H9 (cell line): ENCODE data around the gene C3orf70. TPM values are rescaled to one million over a fixed set of nuclear protein-coding genes. Genes with fewer than 3 reads are reported as not detected.

Experiments used
- DNase-seq: peaks from one replicate; pipeline ENCODE4 v3.0.0-alpha.2; 2017
- H2AFZ ChIP-seq: one replicate; pipeline ENCODE4 v1.6.1; 2013; ENCODE audit warnings: mild to moderate bottlenecking, low read length, control low read depth, moderate library complexity
- H2AK5ac ChIP-seq: 2 replicates; pipeline ENCODE4 v1.6.1; 2013; ENCODE audit warnings: low read length, control low read depth, mixed read lengths; ENCODE audit not compliant: insufficient read length
- H2BK120ac ChIP-seq: one replicate; pipeline ENCODE4 v1.6.1; 2013; ENCODE audit warnings: low read depth, mild to moderate bottlenecking, low read length, control low read depth, inconsistent platforms; ENCODE audit not compliant: poor library complexity, severe bottlenecking
- H2BK12ac ChIP-seq: 2 replicates; pipeline ENCODE4 v1.6.1; 2013; ENCODE audit warnings: low read length, control low read depth, mixed read lengths, low read depth; ENCODE audit not compliant: insufficient read length
- H2BK15ac ChIP-seq: 2 replicates; pipeline ENCODE4 v1.6.1; 2013; ENCODE audit warnings: low read depth, low read length, control low read depth
- H2BK20ac ChIP-seq: one replicate; pipeline ENCODE4 v1.6.1; 2013; ENCODE audit warnings: low read depth, mild to moderate bottlenecking, low read length, control low read depth, inconsistent platforms; ENCODE audit not compliant: poor library complexity, severe bottlenecking
- H2BK5ac ChIP-seq: 2 replicates; pipeline ENCODE4 v1.6.1; 2013; ENCODE audit warnings: low read length, control low read depth, mixed read lengths; ENCODE audit not compliant: insufficient read length
- H3K14ac ChIP-seq: 2 replicates; pipeline ENCODE4 v1.6.1; 2013; ENCODE audit warnings: low read length, control low read depth; ENCODE audit not compliant: insufficient read depth
- H3K18ac ChIP-seq: 2 replicates; pipeline ENCODE4 v1.6.1; 2013; ENCODE audit warnings: low read depth, mild to moderate bottlenecking, mixed read lengths, low read length, control low read depth; ENCODE audit not compliant: insufficient read length
- H3K23ac ChIP-seq: 2 replicates; pipeline ENCODE4 v1.6.1; 2013; ENCODE audit warnings: low read length, control low read depth, mixed read lengths, low read depth; ENCODE audit not compliant: insufficient read length
- H3K23me2 ChIP-seq: 2 replicates; pipeline ENCODE4 v1.6.1; 2013; ENCODE audit warnings: low read depth, mild to moderate bottlenecking, mixed read lengths, low read length, control low read depth; ENCODE audit not compliant: insufficient read length, poor library complexity, severe bottlenecking
- H3K27ac ChIP-seq: 2 replicates; pipeline ENCODE4 v1.5.1; 2013; ENCODE audit warnings: low read length, control low read depth, mixed read lengths, low read depth; ENCODE audit not compliant: insufficient read length
- H3K27me3 ChIP-seq: 2 replicates; pipeline ENCODE4 v1.6.1; 2013; ENCODE audit warnings: low read length, control low read depth, inconsistent platforms; ENCODE audit not compliant: insufficient read depth
- H3K4ac ChIP-seq: 2 replicates; pipeline ENCODE4 v1.6.1; 2013; ENCODE audit warnings: low read depth, mild to moderate bottlenecking, control low read depth, inconsistent platforms, low read length, moderate library complexity
- H3K4me1 ChIP-seq: 2 replicates; pipeline ENCODE4 v1.6.1; 2013; ENCODE audit warnings: low read length, control low read depth, inconsistent platforms; ENCODE audit not compliant: insufficient read depth
- H3K4me2 ChIP-seq: 2 replicates; pipeline ENCODE4 v1.6.1; 2013; ENCODE audit warnings: low read length, control low read depth, mixed read lengths; ENCODE audit not compliant: insufficient read length, insufficient read depth
- H3K56ac ChIP-seq: 2 replicates; pipeline ENCODE4 v1.6.1; 2013; ENCODE audit warnings: low read depth, mild to moderate bottlenecking, mixed read lengths, low read length, control low read depth; ENCODE audit not compliant: insufficient read length
- H3K79me1 ChIP-seq: 2 replicates; pipeline ENCODE4 v1.6.1; 2013; ENCODE audit warnings: low read depth, mild to moderate bottlenecking, moderate library complexity, low read length, control low read depth, inconsistent platforms; ENCODE audit not compliant: insufficient read depth, poor library complexity, severe bottlenecking
- H3K79me2 ChIP-seq: 2 replicates; pipeline ENCODE4 v1.6.1; 2013; ENCODE audit warnings: low read length, control low read depth, inconsistent platforms; ENCODE audit not compliant: insufficient read depth
- H3K9ac ChIP-seq: 2 replicates; pipeline ENCODE4 v1.6.1; 2013; ENCODE audit warnings: low read length, control low read depth, mixed read lengths; ENCODE audit not compliant: insufficient read length; ENCODE audit errors: extremely low read depth
- H3K9me3 ChIP-seq: one replicate; pipeline ENCODE4 v1.6.1; 2013; ENCODE audit warnings: low read depth, low read length, inconsistent platforms; ENCODE audit not compliant: control insufficient read depth
- H3T11ph ChIP-seq: one replicate; pipeline ENCODE4 v1.6.1; 2013; ENCODE audit warnings: mild to moderate bottlenecking, low read length, control low read depth, inconsistent platforms
- H4K20me1 ChIP-seq: one replicate; pipeline ENCODE4 v1.6.1; 2013; ENCODE audit not compliant: control insufficient read depth, insufficient read length, insufficient read depth
- H4K5ac ChIP-seq: 2 replicates; pipeline ENCODE4 v1.6.1; 2013; ENCODE audit warnings: low read depth, mild to moderate bottlenecking, mixed read lengths, low read length, control low read depth; ENCODE audit not compliant: insufficient read length
- H4K8ac ChIP-seq: replicated peaks from 2 replicates; pipeline ENCODE4 v1.6.1; 2013; ENCODE audit warnings: low read length, control low read depth, mixed read lengths, low read depth; ENCODE audit not compliant: insufficient read length
- H4K91ac ChIP-seq: 2 replicates; pipeline ENCODE4 v1.6.1; 2013; ENCODE audit warnings: low read depth, mild to moderate bottlenecking, moderate library complexity, mixed read lengths, low read length, control low read depth; ENCODE audit not compliant: insufficient read length
- H3K27ac Mint-ChIP-seq, 3 experiments: 2 replicates in 2 of 3; 3 replicates in 1 of 3; pipeline ENCODE4 v1.8.0; 2020 to 2021; ENCODE audit warnings: mixed read lengths in 3 of 3, mild to moderate bottlenecking in 1 of 3, moderate library complexity in 1 of 3
- H3K27me3 Mint-ChIP-seq: 2 replicates; pipeline ENCODE4 v1.8.0; 2021; ENCODE audit warnings: low read depth, mild to moderate bottlenecking, moderate library complexity, mixed read lengths
- H3K36me3 Mint-ChIP-seq, 3 experiments: 2 replicates in 2 of 3; 3 replicates in 1 of 3; pipeline ENCODE4 v1.8.0; 2020 to 2021; ENCODE audit warnings: low read depth in 3 of 3, mixed read lengths in 3 of 3; ENCODE audit not compliant: insufficient read depth in 1 of 3
- H3K4me1 Mint-ChIP-seq, 2 experiments: 2 replicates each; pipeline ENCODE4 v1.8.0; 2020; ENCODE audit warnings: mixed read lengths in 2 of 2
- H3K4me3 Mint-ChIP-seq, 2 experiments: 2 replicates in 1 of 2; 3 replicates in 1 of 2; pipeline ENCODE4 v1.8.0; 2020 to 2021; ENCODE audit warnings: mild to moderate bottlenecking in 2 of 2, mixed read lengths in 2 of 2, moderate library complexity in 1 of 2
- H3K9me3 Mint-ChIP-seq, 2 experiments: 2 replicates in 1 of 2; 3 replicates in 1 of 2; pipeline ENCODE4 v1.8.0; 2020; ENCODE audit warnings: mild to moderate bottlenecking in 2 of 2, mixed read lengths in 2 of 2, moderate library complexity in 1 of 2
- WGBS: extraction: QIAGEN DNeasy Blood & Tissue Kit; methylation state at CpG from one replicate; pipeline ENCODE4 v1.1.7; 2013; ENCODE audit warnings: missing lambda C conversion rate, low lambda C conversion rate, mixed read lengths; ENCODE audit not compliant: insufficient read length; ENCODE audit errors: extremely low coverage; 5-methylcytosine and 5-hydroxymethylcytosine counted together
- total RNA-seq: library from RNA; stranded (reverse); gene quantifications from 2 replicates; pipeline ENCODE4 v1.2.1, GENCODE V29; 2021
- TF ChIP-seq, protein P1 (sequence below): fragments of 200-600 bp; sonication (generic); conservative IDR thresholded peaks from 3 replicates; pipeline ENCODE4 v1.8.0; 2021; ENCODE audit warnings: antibody characterized with exemption, mild to moderate bottlenecking

The C3orf70 gene
- total RNA-seq, 1 experiment from 2014 or later = 0.52 TPM

DNA sequence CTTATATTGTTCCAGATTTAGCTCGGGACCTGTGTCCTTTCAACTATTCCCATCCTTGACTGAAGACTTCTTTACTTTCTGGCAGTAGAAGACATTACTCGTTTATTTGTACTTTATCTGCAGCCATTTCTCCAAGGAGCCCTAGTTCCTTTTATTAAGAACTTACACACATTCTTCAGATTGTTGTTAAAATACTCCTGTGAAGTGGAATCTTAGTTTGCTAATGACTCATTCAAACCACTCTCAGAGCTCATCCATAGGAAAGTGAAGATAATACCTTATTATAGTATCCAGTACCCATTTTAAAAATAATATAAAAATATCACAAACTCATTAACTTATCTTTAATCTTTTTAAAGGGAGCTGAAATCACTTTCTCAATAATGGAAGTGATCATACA lies 63.5 kb downstream of the C3orf70 start:
- Histone ChIP-seq H4K20me1 (no peaks in the 10 kb centered on the region), H3K27me3 (no peaks in the 10 kb centered on the region), H2AFZ (no peak overlapping the region), H3K14ac (no peak overlapping the region), H3K18ac (no peak overlapping the region), H2AK5ac (no peak overlapping the region), H4K8ac (no peak overlapping the region), H3K4me2 (no peak overlapping the region), H4K5ac (no peak overlapping the region), H3K23ac (no peak overlapping the region), H3K27ac (no peak overlapping the region), H3K56ac (no peak overlapping the region), H2BK12ac (no peak overlapping the region), H2BK120ac (no peak overlapping the region), H2BK20ac (no peak overlapping the region), H2BK15ac (no peak overlapping the region), H3K9me3 (no peaks in the 10 kb centered on the region), H3K4ac (no peak overlapping the region), H4K91ac (no peak overlapping the region), H3K4me1 (no peaks in the 10 kb centered on the region), H2BK5ac (no peak overlapping the region), H3T11ph (no peak overlapping the region), H3K9ac (no peak overlapping the region), H3K23me2 (no peaks in the 10 kb centered on the region), H3K79me1 (no peaks in the 10 kb centered on the region), H3K79me2 (no peaks in the 10 kb centered on the region)
- TF ChIP-seq, protein P1, sequence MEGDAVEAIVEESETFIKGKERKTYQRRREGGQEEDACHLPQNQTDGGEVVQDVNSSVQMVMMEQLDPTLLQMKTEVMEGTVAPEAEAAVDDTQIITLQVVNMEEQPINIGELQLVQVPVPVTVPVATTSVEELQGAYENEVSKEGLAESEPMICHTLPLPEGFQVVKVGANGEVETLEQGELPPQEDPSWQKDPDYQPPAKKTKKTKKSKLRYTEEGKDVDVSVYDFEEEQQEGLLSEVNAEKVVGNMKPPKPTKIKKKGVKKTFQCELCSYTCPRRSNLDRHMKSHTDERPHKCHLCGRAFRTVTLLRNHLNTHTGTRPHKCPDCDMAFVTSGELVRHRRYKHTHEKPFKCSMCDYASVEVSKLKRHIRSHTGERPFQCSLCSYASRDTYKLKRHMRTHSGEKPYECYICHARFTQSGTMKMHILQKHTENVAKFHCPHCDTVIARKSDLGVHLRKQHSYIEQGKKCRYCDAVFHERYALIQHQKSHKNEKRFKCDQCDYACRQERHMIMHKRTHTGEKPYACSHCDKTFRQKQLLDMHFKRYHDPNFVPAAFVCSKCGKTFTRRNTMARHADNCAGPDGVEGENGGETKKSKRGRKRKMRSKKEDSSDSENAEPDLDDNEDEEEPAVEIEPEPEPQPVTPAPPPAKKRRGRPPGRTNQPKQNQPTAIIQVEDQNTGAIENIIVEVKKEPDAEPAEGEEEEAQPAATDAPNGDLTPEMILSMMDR = no peak
- H3K36me3 Mint-ChIP-seq = no peaks in the 10 kb centered on the region
- no peaks in the 10 kb centered on the region for H3K27me3 Mint-ChIP-seq
- H3K9me3 Mint-ChIP-seq = no peaks in the 10 kb centered on the region
- H3K4me3 Mint-ChIP-seq = no peak overlapping the region
- peaks cover 4 to 14% of the 10 kb centered on the region in 2 experiments; a peak in 1 of 4 replicates for H3K4me1 Mint-ChIP-seq
- WGBS = no CpG with 5 or more reads among the region's 2 CpGs
- H3K27ac Mint-ChIP-seq = no peak overlapping the region
- no peak for DNase-seq
